HL-60 (cell line): ENCODE results near the gene LPIN1.

Experiments used
- GABPA ChIP-seq: IDR thresholded peaks from 2 replicates; pipeline ENCODE4 v1.6.1; 2012; ENCODE audit warnings: low read depth
- POLR2AphosphoS5 ChIP-seq: IDR thresholded peaks from 2 replicates; pipeline ENCODE4 v1.6.1; 2012; ENCODE audit warnings: low read depth
- SPI1 ChIP-seq: IDR thresholded peaks from 2 replicates; pipeline ENCODE4 v1.6.1; 2012; ENCODE audit warnings: low read depth, mild to moderate bottlenecking, borderline replicate concordance
- TF ChIP-seq, protein P1 (sequence below): IDR thresholded peaks from one replicate; pipeline ENCODE4 v1.5.1; 2011; ENCODE audit warnings: low read length, control low read depth, inconsistent platforms; ENCODE audit not compliant: insufficient read depth
- TF ChIP-seq, protein P2 (sequence below): IDR thresholded peaks from 2 replicates; pipeline ENCODE4 v1.6.1; 2012; ENCODE audit warnings: low read depth; ENCODE audit not compliant: insufficient replicate concordance

DNA sequence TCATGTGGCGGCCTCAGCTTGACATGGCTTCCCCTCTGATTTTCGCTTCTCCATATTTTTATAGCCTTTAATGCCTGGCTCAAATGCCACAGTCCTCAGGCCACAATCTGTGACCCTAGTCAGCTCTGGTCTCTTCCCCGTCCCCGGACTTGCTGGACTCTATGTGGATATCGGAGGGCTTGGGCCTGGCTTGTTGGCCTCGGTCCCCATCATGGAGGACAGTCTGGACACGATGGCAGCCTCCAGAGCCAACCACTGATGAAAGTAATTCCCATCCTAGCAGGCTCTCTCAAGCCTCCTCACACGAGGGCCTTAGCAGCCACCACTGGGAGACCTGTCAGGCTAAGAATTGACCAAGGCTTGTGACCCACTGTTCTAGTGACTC, 61.6 kb downstream of the LPIN1 start:
- no peak for TF ChIP-seq POLR2AphosphoS5
- no peak for TF ChIP-seq GABPA
- TF ChIP-seq, protein P1, sequence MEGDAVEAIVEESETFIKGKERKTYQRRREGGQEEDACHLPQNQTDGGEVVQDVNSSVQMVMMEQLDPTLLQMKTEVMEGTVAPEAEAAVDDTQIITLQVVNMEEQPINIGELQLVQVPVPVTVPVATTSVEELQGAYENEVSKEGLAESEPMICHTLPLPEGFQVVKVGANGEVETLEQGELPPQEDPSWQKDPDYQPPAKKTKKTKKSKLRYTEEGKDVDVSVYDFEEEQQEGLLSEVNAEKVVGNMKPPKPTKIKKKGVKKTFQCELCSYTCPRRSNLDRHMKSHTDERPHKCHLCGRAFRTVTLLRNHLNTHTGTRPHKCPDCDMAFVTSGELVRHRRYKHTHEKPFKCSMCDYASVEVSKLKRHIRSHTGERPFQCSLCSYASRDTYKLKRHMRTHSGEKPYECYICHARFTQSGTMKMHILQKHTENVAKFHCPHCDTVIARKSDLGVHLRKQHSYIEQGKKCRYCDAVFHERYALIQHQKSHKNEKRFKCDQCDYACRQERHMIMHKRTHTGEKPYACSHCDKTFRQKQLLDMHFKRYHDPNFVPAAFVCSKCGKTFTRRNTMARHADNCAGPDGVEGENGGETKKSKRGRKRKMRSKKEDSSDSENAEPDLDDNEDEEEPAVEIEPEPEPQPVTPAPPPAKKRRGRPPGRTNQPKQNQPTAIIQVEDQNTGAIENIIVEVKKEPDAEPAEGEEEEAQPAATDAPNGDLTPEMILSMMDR: no peak
- TF ChIP-seq, protein P2, sequence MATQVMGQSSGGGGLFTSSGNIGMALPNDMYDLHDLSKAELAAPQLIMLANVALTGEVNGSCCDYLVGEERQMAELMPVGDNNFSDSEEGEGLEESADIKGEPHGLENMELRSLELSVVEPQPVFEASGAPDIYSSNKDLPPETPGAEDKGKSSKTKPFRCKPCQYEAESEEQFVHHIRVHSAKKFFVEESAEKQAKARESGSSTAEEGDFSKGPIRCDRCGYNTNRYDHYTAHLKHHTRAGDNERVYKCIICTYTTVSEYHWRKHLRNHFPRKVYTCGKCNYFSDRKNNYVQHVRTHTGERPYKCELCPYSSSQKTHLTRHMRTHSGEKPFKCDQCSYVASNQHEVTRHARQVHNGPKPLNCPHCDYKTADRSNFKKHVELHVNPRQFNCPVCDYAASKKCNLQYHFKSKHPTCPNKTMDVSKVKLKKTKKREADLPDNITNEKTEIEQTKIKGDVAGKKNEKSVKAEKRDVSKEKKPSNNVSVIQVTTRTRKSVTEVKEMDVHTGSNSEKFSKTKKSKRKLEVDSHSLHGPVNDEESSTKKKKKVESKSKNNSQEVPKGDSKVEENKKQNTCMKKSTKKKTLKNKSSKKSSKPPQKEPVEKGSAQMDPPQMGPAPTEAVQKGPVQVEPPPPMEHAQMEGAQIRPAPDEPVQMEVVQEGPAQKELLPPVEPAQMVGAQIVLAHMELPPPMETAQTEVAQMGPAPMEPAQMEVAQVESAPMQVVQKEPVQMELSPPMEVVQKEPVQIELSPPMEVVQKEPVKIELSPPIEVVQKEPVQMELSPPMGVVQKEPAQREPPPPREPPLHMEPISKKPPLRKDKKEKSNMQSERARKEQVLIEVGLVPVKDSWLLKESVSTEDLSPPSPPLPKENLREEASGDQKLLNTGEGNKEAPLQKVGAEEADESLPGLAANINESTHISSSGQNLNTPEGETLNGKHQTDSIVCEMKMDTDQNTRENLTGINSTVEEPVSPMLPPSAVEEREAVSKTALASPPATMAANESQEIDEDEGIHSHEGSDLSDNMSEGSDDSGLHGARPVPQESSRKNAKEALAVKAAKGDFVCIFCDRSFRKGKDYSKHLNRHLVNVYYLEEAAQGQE: no peak
- no peak for TF ChIP-seq SPI1
